ENCODE data around the gene ZBTB7A.

DNA sequence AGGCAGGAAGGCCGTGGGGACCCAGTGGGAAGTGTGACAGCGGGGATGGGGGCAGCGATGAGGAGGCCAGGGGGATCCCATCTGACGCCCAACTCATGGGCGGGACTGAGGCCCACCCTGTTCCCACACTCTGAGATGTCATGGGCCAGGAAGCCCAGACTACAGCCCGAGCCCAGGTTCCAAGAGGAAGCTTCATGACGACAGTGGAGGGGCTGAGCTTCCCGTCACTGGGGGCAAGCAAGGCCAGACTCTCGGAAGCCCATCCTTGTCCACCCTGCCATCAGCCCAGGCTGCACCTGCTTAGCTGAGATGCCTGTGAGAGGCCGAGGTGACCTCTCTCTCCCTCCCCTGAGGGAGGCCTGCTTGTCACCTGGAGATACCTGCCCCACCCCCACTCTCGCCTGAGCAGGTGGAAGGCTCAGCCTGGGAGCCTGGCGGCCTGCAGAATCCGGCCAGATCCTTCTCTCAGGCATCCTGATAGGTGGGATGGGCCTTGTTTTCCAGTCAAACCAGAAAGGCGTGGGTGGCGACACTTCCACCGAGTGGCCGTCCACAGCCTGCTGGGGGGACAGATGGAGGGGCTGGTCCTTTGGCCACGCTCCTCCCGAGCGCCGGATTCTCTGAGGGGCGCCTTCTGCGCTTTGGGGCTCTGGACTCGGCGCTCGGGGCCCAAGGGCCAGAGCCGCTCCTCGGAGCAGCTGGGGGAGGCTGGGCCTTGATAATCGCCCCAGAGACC lies 4.8 kb downstream of the ZBTB7A start:
- TF ChIP-seq, protein P1, sequence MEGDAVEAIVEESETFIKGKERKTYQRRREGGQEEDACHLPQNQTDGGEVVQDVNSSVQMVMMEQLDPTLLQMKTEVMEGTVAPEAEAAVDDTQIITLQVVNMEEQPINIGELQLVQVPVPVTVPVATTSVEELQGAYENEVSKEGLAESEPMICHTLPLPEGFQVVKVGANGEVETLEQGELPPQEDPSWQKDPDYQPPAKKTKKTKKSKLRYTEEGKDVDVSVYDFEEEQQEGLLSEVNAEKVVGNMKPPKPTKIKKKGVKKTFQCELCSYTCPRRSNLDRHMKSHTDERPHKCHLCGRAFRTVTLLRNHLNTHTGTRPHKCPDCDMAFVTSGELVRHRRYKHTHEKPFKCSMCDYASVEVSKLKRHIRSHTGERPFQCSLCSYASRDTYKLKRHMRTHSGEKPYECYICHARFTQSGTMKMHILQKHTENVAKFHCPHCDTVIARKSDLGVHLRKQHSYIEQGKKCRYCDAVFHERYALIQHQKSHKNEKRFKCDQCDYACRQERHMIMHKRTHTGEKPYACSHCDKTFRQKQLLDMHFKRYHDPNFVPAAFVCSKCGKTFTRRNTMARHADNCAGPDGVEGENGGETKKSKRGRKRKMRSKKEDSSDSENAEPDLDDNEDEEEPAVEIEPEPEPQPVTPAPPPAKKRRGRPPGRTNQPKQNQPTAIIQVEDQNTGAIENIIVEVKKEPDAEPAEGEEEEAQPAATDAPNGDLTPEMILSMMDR (IDR thresholded peaks at IDR 0.05), result no peak
- TF ChIP-seq POLR2A (IDR thresholded peaks at IDR 0.05), result no peak
